ENCODE measurements around the gene PLXNA4. TPM values are rescaled to one million over a fixed set of nuclear protein-coding genes. Genes with fewer than 3 reads are reported as not detected.

The PLXNA4 gene
- total and polyA plus RNA-seq, 9 of the 15 experiments (the other 6 are each of a cell fraction or from before 2014, with no cell fraction given): under 0.01 to 0.09 TPM; not detected in 7

DNA sequence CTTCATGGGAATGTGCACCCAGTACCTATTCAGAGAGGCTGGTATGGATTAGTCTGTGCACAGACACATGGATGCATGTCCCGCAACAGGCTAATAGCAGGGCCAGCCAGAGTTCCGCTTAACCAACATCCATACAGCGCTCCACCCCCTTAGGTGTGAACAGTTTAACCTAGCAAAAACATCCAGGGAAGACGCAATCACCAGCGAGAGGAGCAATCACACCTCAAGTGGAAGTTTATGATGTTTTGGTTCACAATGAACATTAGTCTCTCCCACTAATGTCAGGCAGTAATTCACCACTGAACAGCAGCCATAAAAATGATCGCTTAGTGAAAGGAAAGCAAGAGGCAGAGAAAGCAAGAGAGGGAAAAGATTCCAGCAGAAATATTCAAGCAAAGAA lies 91.1 kb downstream of the PLXNA4 start:
- 2% methylated on average over 6 of the region's 6 CpGs for WGBS (ENCODE audit: insufficient coverage, low coverage, missing lambda C conversion rate)
- in situ Hi-C loops (cut with MboI) (no loop called here), intact Hi-C loops (cut with micrococcal nuclease) (no loop called here)
- no peaks in the 10 kb centered on the region for H3K9me3 ChIP-seq (replicated peaks; ENCODE audit: control insufficient read depth, insufficient read depth, low read depth, low read length)
- no peaks in the 10 kb centered on the region for H3K36me3 ChIP-seq (ENCODE audit: control insufficient read depth, insufficient read depth, low read length)
- FAIRE-seq (no peak), ATAC-seq (no peak), DNase-seq (ENCODE audit: extremely low read depth in 1 of 4, low spot score in 3 of 4) (no peak)
- no peaks in the 10 kb centered on the region for H3K9me1 ChIP-seq (ENCODE audit: control insufficient read depth, insufficient read depth, low read length)
- no TSS peak for BruUV-seq (replicated peaks)
- no peaks in the 10 kb centered on the region for H3K79me2 ChIP-seq (ENCODE audit: control insufficient read depth, insufficient read depth, low read length)
- peaks cover 49 to 84% of the 10 kb centered on the region in 2 experiments; a peak in 4 of 5 replicates for H3K27me3 ChIP-seq (ENCODE audit: control insufficient read depth in 2 of 2, insufficient read depth in 2 of 2, low read length in 2 of 2)
- no peak for TF ChIP-seq MECOM (CRISPR knock-in tag; IDR thresholded peaks at IDR 0.05)
- TF ChIP-seq POLR2B (IDR thresholded peaks at IDR 0.05; ENCODE audit: low read depth, partially characterized antibody): no peak
- TF ChIP-seq, protein P1, sequence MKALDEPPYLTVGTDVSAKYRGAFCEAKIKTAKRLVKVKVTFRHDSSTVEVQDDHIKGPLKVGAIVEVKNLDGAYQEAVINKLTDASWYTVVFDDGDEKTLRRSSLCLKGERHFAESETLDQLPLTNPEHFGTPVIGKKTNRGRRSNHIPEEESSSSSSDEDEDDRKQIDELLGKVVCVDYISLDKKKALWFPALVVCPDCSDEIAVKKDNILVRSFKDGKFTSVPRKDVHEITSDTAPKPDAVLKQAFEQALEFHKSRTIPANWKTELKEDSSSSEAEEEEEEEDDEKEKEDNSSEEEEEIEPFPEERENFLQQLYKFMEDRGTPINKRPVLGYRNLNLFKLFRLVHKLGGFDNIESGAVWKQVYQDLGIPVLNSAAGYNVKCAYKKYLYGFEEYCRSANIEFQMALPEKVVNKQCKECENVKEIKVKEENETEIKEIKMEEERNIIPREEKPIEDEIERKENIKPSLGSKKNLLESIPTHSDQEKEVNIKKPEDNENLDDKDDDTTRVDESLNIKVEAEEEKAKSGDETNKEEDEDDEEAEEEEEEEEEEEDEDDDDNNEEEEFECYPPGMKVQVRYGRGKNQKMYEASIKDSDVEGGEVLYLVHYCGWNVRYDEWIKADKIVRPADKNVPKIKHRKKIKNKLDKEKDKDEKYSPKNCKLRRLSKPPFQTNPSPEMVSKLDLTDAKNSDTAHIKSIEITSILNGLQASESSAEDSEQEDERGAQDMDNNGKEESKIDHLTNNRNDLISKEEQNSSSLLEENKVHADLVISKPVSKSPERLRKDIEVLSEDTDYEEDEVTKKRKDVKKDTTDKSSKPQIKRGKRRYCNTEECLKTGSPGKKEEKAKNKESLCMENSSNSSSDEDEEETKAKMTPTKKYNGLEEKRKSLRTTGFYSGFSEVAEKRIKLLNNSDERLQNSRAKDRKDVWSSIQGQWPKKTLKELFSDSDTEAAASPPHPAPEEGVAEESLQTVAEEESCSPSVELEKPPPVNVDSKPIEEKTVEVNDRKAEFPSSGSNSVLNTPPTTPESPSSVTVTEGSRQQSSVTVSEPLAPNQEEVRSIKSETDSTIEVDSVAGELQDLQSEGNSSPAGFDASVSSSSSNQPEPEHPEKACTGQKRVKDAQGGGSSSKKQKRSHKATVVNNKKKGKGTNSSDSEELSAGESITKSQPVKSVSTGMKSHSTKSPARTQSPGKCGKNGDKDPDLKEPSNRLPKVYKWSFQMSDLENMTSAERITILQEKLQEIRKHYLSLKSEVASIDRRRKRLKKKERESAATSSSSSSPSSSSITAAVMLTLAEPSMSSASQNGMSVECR (CRISPR knock-in tag; IDR thresholded peaks at IDR 0.05): no peak
- H3K9ac ChIP-seq (ENCODE audit: insufficient read depth in 1 of 2, low read depth in 2 of 2, low read length in 2 of 2): no peak overlapping the region
- peaks cover 0 to 3% of the 10 kb centered on the region in 2 experiments; a peak in 2 of 5 replicates for H3K4me1 ChIP-seq (replicated peaks in 1 of 2; ENCODE audit: control insufficient read depth in 2 of 2, insufficient read depth in 2 of 2, low read length in 2 of 2)
- H4K20me1 ChIP-seq (replicated peaks; ENCODE audit: control insufficient read depth, insufficient read depth, low read length): no peaks in the 10 kb centered on the region
- POLR2A ChIA-PET: no interaction called here
- no peak overlapping the region for H3K4me2 ChIP-seq (ENCODE audit: insufficient read depth, low read length)
- H3K4me3 ChIP-seq: no peak overlapping the region
- CTCF ChIA-PET (ENCODE audit: low intra/inter-chr PET ratio): no interaction called here
- H3K27ac ChIP-seq (ENCODE audit: extremely low read depth, low read depth, low read length): no peak overlapping the region
- no peak overlapping the region for H2AFZ ChIP-seq (ENCODE audit: low read depth, low read length)
